CD4-positive, alpha-beta T cell treated with Interleukin-4 for 1 hour (primary cell): Measurements from ENCODE around the gene SLC6A13.
"Not testable (repeated sequence)": the region's sequence is repeated elsewhere in the genome, so short reads cannot be mapped to it uniquely, and the experiment has no call there.

ENCODE experiments used
- DNase-seq, 2 donors: peaks; one replicate each; pipeline ENCODE4 v3.0.0-alpha.2; 2020 to 2022

SLC6A13 gene

GRCh38 chr12:232731-233614 lies 29.7 kb downstream of the SLC6A13 start:
- DNase-seq: no peak

- no peak for DNase-seq
These were observed 31.5 kb downstream of the SLC6A13 start for GRCh38 chr12:230925-231671.

GRCh38 chr12:229441-230191 lies 33.0 kb downstream of the SLC6A13 start:
- no peak for DNase-seq

GRCh38 chr12:228846-229200 lies 33.8 kb downstream of the SLC6A13 start:
- no peak for DNase-seq

GRCh38 chr12:227923-228845 lies 34.5 kb downstream of the SLC6A13 start:
- no peak for DNase-seq

GRCh38 chr12:227286-227915 lies 35.2 kb downstream of the SLC6A13 start:
- DNase-seq: no peak

- DNase-seq: no peak
These were observed 36.2 kb downstream of the SLC6A13 start for GRCh38 chr12:226401-226800.

- DNase-seq: no peak
These were observed 37.6 kb downstream of the SLC6A13 start for GRCh38 chr12:225012-225411.

- no peak for DNase-seq
These were observed 38.3 kb downstream of the SLC6A13 start for GRCh38 chr12:224330-224729.

GRCh38 chr12:223841-224240 lies 38.8 kb downstream of the SLC6A13 start:
- DNase-seq: no peak

GRCh38 chr12:221736-222135 lies 40.9 kb downstream of the SLC6A13 start:
- DNase-seq: no peak

GRCh38 chr12:220946-221550 lies 41.6 kb downstream of the SLC6A13 start:
- no peak for DNase-seq

- no peak for DNase-seq
These were observed 42.1 kb downstream of the SLC6A13 start for GRCh38 chr12:220491-220890.

- DNase-seq: peak; percentile 32 to 68
These were observed 42.7 kb downstream of the SLC6A13 start for GRCh38 chr12:219891-220352.

GRCh38 chr12:218728-219590 lies 43.7 kb downstream of the SLC6A13 start:
- no peak for DNase-seq

GRCh38 chr12:218221-218620 lies 44.4 kb downstream of the SLC6A13 start:
- no peak for DNase-seq

GRCh38 chr12:217029-217428 lies 45.6 kb downstream of the SLC6A13 start:
- not testable (repeated sequence) for DNase-seq

GRCh38 chr12:215116-215515 lies 47.5 kb downstream of the SLC6A13 start:
- no peak for DNase-seq

GRCh38 chr12:214003-214741 lies 48.5 kb downstream of the SLC6A13 start, which contains the start of gene SLC6A12:
TSS of gene SLC6A12 (minus strand) at chr12:214157. CDS start at chr12:209986, 4,171 bp downstream.
- DNase-seq: no peak
